Dendritic cell treated with granulocyte-macrophage colony-stimulating factor and Interleukin-4, amounts not matched to agents 40 ng/mL and 50 ng/mL, for 4 days (primary cell): Measurements from ENCODE around the gene SCAP.
A peak's percentile ranks its signal among the peaks of the same experiment; 100 is the strongest.

Experiments
- H3K27ac Mint-ChIP-seq: one replicate; pipeline ENCODE4 v1.8.0; 2022; ENCODE audit warnings: mild to moderate bottlenecking, mixed read lengths
- H3K27me3 Mint-ChIP-seq: one replicate; pipeline ENCODE4 v1.8.0; 2022; ENCODE audit warnings: mild to moderate bottlenecking, mixed read lengths
- H3K36me3 Mint-ChIP-seq: one replicate; pipeline ENCODE4 v1.8.0; 2022; ENCODE audit warnings: low read depth, mixed read lengths
- H3K4me1 Mint-ChIP-seq: one replicate; pipeline ENCODE4 v1.8.0; 2022; ENCODE audit warnings: low read depth, mixed read lengths
- H3K4me3 Mint-ChIP-seq: one replicate; pipeline ENCODE4 v1.8.0; 2022; ENCODE audit warnings: mild to moderate bottlenecking, moderate library complexity, mixed read lengths
- H3K9me3 Mint-ChIP-seq: one replicate; pipeline ENCODE4 v1.8.0; 2022; ENCODE audit warnings: mixed read lengths
- intact Hi-C: fragments of 100-400 bp; cut with micrococcal nuclease; formaldehyde crosslinking; loops from one replicate; pipeline ENCODE4 v1.15.0; 2022

The SCAP gene

GRCh38 chr3:47399016-47399415 is 76.7 kb downstream of the SCAP start:
- no peak overlapping the region for H3K27ac Mint-ChIP-seq
- peaks cover 83% of the 10 kb centered on the region for H3K36me3 Mint-ChIP-seq
- H3K4me1 Mint-ChIP-seq: peaks cover 28% of the 10 kb centered on the region

DNA sequence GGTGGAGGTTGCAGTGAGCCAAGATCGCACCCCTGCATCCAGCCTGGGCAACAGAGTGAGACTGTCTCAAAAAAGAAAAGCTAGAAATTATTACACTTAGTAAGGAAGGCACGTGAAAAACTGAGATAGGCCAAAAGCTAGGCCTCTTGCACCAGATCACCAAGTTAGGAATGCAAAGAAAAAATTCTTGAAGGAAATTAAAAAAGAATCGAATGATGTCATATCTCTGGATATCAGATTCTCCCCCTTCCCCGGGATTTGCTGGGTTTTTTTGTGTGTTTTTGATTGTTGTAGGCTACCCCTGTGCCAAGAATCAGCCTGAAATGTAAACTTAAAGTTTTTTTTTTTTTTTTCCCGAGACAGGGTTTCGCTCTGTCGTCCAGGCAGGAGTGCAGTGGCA is 77.5 kb downstream of the SCAP start:
- Mint-ChIP-seq H3K9me3 (no peaks in the 10 kb centered on the region), H3K36me3 (peaks cover 82% of the 10 kb centered on the region), H3K27ac (no peak overlapping the region), H3K4me1 (peaks cover 30% of the 10 kb centered on the region), H3K4me3 (no peak overlapping the region), H3K27me3 (no peaks in the 10 kb centered on the region)
- intact Hi-C loops: no loop called here

More at GRCh38 chr3:47399016-47399415, 76.7 kb downstream of the SCAP start:
- Mint-ChIP-seq H3K27me3 (no peaks in the 10 kb centered on the region), H3K4me3 (no peak overlapping the region), H3K9me3 (no peaks in the 10 kb centered on the region)
- intact Hi-C loops: no loop called here

- no peaks in the 10 kb centered on the region for H3K9me3 Mint-ChIP-seq
- H3K27me3 Mint-ChIP-seq: no peaks in the 10 kb centered on the region
- H3K27ac Mint-ChIP-seq: no peak overlapping the region
- peaks cover 28% of the 10 kb centered on the region for H3K4me1 Mint-ChIP-seq
- H3K36me3 Mint-ChIP-seq: peaks cover 74% of the 10 kb centered on the region
- H3K4me3 Mint-ChIP-seq: no peak overlapping the region
- intact Hi-C loops: no loop called here
Observed at GRCh38 chr3:47394881-47395280, 80.9 kb downstream of the SCAP start.

DNA sequence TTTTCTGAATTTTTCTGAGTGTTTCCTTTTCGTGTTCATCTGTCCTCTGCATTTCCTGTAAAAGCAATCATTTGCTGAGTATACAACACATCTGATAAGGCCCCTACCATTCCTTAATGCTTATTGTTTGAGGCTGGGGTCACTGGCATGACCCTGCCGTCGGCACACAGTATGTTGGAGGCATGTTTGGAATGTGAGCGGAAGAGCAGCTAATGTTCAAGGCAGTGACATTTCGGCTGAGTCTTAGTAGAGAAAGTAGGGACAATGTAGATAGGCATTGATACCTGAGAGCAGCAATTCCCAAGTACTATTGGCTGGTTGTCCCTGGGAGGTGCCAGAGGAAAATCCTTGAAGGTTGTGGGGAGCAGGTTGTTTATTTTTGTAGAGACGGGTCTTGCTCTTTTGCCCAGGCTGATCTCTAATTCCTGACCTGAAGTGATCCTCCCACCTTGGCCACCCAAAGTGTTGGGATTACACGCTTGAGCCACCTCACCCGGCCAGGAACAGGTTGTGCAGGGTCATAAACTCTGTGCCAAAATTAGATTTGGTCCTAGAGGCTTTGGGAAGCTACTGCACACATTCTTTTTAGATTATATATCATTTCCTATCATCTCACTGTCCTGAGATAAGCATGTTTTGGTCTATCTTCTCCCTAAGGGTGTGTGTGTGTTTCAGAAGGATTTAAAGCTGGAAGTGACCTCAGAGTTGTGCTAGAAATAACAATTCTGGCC is 81.4 kb downstream of the SCAP start:
- Mint-ChIP-seq H3K36me3 (peaks cover 70% of the 10 kb centered on the region), H3K9me3 (no peaks in the 10 kb centered on the region), H3K4me3 (no peak overlapping the region), H3K27ac (no peak overlapping the region), H3K4me1 (peaks cover 23% of the 10 kb centered on the region), H3K27me3 (no peaks in the 10 kb centered on the region)
- intact Hi-C loops: no loop called here

DNA sequence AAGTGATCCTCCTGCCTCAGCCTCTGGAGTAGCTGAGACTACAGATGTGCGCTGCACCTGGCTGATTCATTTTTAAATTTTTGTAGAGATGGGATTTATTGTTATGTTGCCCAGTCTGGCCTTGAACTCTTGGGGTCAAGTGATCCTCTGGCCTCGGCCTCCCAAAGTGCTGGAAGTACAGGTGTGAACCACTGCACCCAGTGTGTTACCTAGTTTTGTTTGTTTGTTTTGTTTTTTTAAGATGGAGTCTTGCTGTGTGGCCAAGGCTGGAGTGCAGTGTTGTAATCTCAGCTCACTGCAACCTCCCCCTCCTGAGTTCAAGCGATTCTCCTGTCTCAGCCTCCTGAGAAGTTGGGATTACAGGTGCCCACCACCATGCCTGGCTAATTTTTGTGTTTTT is 82.8 kb downstream of the SCAP start:
- H3K4me1 Mint-ChIP-seq: peaks cover 13% of the 10 kb centered on the region
- no peak overlapping the region for H3K27ac Mint-ChIP-seq

DNA sequence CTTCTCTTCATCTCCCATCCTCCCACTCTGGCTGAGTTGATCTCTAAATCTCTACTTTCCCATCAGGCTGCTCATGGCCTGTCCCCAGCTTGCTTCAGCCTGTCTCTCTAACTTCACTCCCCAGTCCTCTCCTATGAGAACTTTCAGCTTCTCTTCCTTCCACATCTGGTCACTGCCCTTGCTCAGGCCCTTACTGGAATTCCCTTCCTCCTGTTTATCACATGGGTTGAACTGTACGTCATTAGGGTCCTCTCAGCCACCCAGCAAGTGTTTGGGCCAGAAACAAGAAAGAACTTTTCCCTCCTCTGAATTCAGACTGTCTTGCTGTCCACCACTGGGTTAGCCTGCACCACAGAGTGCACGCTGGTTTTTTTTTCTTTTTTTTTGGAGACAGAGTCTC is 89.9 kb downstream of the SCAP start:
- Mint-ChIP-seq H3K36me3 (peaks cover 86% of the 10 kb centered on the region), H3K27ac (peak overlapping the region; percentile 5), H3K4me3 (no peak overlapping the region), H3K9me3 (no peaks in the 10 kb centered on the region), H3K4me1 (peaks cover 43% of the 10 kb centered on the region), H3K27me3 (no peaks in the 10 kb centered on the region)
- intact Hi-C loops: loop anchor here (10.0 kb wide), 1 partner anchor 399 kb away; the partner anchor contains the start of gene SMARCC1

More for the DNA sequence above, 82.8 kb downstream of the SCAP start:
- Mint-ChIP-seq H3K4me3 (no peak overlapping the region), H3K9me3 (no peaks in the 10 kb centered on the region), H3K27me3 (no peaks in the 10 kb centered on the region), H3K36me3 (peaks cover 70% of the 10 kb centered on the region)
- intact Hi-C loops: no loop called here

GRCh38 chr3:47385007-47385406 is 90.7 kb downstream of the SCAP start:
- peaks cover 87% of the 10 kb centered on the region for H3K36me3 Mint-ChIP-seq
- no peaks in the 10 kb centered on the region for H3K9me3 Mint-ChIP-seq
- no peak overlapping the region for H3K4me3 Mint-ChIP-seq
- no peak overlapping the region for H3K27ac Mint-ChIP-seq
- peaks cover 49% of the 10 kb centered on the region for H3K4me1 Mint-ChIP-seq
- intact Hi-C loops: loop anchor here (10.0 kb wide), 1 partner anchor 400 kb away; the partner anchor contains the start of gene SMARCC1
- no peaks in the 10 kb centered on the region for H3K27me3 Mint-ChIP-seq

GRCh38 chr3:47384425-47384824 is 91.3 kb downstream of the SCAP start:
- intact Hi-C loops: loop anchor here (10.0 kb wide), 1 partner anchor 400 kb away; the partner anchor contains the start of gene SMARCC1
- Mint-ChIP-seq H3K9me3 (no peaks in the 10 kb centered on the region), H3K27ac (no peak overlapping the region), H3K27me3 (no peaks in the 10 kb centered on the region), H3K4me3 (no peak overlapping the region), H3K36me3 (peaks cover 87% of the 10 kb centered on the region), H3K4me1 (peaks cover 55% of the 10 kb centered on the region)

- Mint-ChIP-seq H3K4me3 (peak overlapping the region; percentile 86), H3K9me3 (no peaks in the 10 kb centered on the region), H3K4me1 (peaks cover 74% of the 10 kb centered on the region), H3K36me3 (peaks cover 60% of the 10 kb centered on the region), H3K27me3 (no peaks in the 10 kb centered on the region), H3K27ac (peak overlapping the region; percentile 98)
- intact Hi-C loops: loop anchor here (2.0 to 10.0 kb wide), 3 partner anchors 35 to 403 kb away; partner anchors contain the start of genes KIF9, KLHL18 and SMARCC1
Observed at GRCh38 chr3:47381317-47382157, 94.2 kb downstream of the SCAP start.

- intact Hi-C loops: loop anchor here (2.0 to 10.0 kb wide), 3 partner anchors 34 to 404 kb away; partner anchors contain the start of genes KIF9, KLHL18 and SMARCC1
- Mint-ChIP-seq H3K36me3 (peaks cover 52% of the 10 kb centered on the region), H3K9me3 (no peaks in the 10 kb centered on the region), H3K4me3 (peak within 1 kb of the TSS; percentile 86), H3K4me1 (peaks cover 72% of the 10 kb centered on the region), H3K27ac (peak within 1 kb of the TSS; percentile 98), H3K27me3 (no peaks in the 10 kb centered on the region)
Observed at GRCh38 chr3:47380601-47381316, 95.0 kb downstream of the SCAP start, which contains the start of gene PTPN23. TSS of gene PTPN23 (plus strand) at chr3:47381021. CDS start at chr3:47381097, 76 bp downstream.

DNA sequence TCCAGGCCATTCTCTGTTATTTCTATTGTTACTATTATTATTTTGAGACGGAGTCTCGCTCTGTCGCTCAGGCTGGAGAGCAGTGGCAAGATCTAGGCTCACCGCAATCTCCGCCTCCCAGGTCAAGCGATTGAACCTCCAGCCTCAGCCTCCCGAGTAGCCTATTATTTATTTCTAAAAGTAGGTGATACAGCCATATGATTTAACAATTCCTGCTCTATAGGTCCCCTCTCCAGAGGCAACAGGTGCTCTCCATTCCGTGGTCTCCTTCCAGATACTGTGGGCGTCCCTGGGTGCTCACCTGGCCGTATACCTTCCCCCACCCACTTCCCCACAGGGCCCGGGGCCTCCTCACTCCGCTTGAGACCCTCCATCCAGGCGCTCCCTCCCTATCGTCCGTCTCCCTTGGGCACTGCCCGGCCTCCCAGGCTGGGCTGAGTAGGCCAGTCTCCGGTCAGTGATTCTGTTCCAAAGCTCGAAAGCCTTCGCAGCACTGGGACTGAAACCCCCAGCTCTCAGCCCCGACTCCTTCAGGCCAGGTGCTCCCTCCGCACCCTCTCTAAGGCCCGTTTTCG is 95.6 kb downstream of the SCAP start:
- no peaks in the 10 kb centered on the region for H3K9me3 Mint-ChIP-seq
- intact Hi-C loops: loop anchor here (2.0 to 10.0 kb wide), 3 partner anchors 33 to 405 kb away; partner anchors contain the start of genes KIF9, KLHL18 and SMARCC1
- peak overlapping the region; percentile 86 for H3K4me3 Mint-ChIP-seq
- peaks cover 68% of the 10 kb centered on the region for H3K4me1 Mint-ChIP-seq
- H3K27ac Mint-ChIP-seq: peak overlapping the region; percentile 98
- peaks cover 46% of the 10 kb centered on the region for H3K36me3 Mint-ChIP-seq
- no peaks in the 10 kb centered on the region for H3K27me3 Mint-ChIP-seq

- H3K27ac Mint-ChIP-seq: peak overlapping the region; percentile 98
- peak overlapping the region; percentile 86 for H3K4me3 Mint-ChIP-seq
- no peaks in the 10 kb centered on the region for H3K9me3 Mint-ChIP-seq
- intact Hi-C loops: no loop called here
- peaks cover 66% of the 10 kb centered on the region for H3K4me1 Mint-ChIP-seq
- no peaks in the 10 kb centered on the region for H3K27me3 Mint-ChIP-seq
- peaks cover 40% of the 10 kb centered on the region for H3K36me3 Mint-ChIP-seq
Observed at GRCh38 chr3:47379411-47379899, 96.3 kb downstream of the SCAP start.

GRCh38 chr3:47378869-47379268 is 96.9 kb downstream of the SCAP start:
- Mint-ChIP-seq H3K27me3 (no peaks in the 10 kb centered on the region), H3K4me3 (no peak overlapping the region), H3K27ac (no peak overlapping the region), H3K9me3 (no peaks in the 10 kb centered on the region), H3K36me3 (peaks cover 34% of the 10 kb centered on the region), H3K4me1 (peaks cover 62% of the 10 kb centered on the region)
- intact Hi-C loops: no loop called here
